Suppressor macrophage (primary cell): Measurements from ENCODE around the gene CLEC5A.
"Not testable (repeated sequence)": the region's sequence is repeated elsewhere in the genome, so short reads cannot be mapped to it uniquely, and the experiment has no call there.

Experiments
- DNase-seq, 4 experiments: peaks; one replicate each; pipeline ENCODE4 v3.0.0-alpha.2; 2020 to 2022
- total RNA-seq, 17 experiments: gene quantifications; one replicate each; lab custom pipeline; 2026; ENCODE audit warnings: mixed read lengths in 6 of 17, inconsistent platforms in 3 of 17; lab: John Stamatoyannopoulos, UW

Gene CLEC5A
- 103 to 249 (median 132) reads per million in 17 experiments for total RNA-seq

DNA sequence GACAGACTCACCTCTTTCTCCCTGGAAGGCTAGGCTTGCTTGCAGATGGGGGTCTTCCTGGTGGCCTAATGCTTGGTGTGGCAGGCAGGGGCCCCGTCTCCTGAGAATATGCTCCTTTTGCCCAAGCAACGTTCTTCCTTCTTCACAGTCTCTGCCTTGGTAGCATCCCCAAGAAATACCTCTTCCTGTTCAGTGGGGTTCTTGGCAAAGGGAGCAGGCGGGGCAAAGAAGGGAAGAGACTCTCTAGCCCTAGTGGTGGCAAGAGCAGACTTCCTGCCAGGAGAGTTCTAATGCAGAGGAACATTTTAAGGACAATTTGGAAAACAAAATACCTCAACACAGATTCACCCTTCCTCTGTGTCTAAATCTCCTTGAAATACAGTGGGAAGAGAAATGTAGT is at the start of gene CLEC5A:
Gene CLEC5A, minus strand, starts transcription at position 179 of the 400 bp plus-strand sequence. CDS start 682 bp downstream, outside the sequence.
- peak in 3 of 4 experiments; percentile 59 to 73 (median 66) for DNase-seq

DNA sequence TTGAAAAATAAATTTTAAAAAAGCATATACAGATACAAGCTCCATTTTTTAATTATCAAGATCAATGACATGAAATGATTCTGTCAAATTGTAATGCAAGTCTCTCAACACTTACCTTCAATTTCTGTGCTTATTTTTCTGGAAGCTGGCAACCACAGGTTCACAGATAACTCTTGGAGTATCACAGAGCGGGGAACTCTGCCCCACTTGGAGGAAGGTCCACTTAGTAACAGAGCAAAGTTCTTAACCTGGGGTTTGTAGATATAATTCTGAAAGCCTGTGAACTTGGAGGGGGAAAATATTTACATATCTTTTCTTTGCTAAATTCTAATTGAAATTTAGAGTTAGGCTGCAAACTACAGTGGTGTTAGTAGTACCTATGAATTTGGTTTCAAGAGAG is 46.6 kb upstream of the CLEC5A start:
- no peak for DNase-seq

DNA sequence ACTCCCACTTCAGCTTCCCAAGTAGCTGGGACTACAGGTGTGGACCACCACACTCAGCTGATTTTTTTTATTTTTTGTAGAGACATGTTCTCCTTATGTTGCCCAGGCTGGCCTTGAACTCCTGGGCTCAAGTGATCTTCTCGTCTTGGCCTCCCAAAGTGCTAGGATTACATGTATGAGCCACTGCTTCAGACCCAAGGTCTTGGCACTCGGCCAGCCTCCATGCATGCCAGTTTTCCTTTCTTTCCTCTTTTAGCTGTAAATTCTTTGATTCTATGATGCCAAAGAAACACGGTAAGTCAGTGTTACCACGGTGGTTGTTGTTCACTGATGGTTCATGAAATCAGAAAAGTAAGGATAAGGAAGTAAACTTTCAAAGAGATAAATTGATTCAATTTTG is 45.9 kb upstream of the CLEC5A start:
- peak in 1 of 4 experiments; percentile 26 for DNase-seq

DNA sequence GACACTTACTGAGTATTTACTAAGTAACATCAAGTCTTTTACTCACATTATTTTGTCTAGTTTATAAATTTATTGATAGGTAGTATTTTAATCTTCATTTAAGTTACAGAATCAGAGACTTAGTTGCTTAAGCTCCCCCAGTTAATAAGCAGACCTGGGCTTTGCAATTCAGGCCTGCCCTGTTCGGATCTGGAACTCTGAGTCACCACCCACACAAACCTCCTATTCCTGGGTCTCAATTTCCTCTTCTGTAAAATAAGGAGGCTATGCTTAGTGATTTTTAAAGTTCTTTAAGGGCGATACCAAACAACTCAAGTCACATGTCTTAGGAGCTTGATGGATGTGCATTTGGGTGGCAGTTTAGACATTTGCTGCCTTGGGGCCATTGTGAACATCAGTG is 45.4 kb upstream of the CLEC5A start:
- peak; percentile 60 to 85 (median 80) for DNase-seq

- DNase-seq, result peak in 3 of 4 experiments; percentile 27 to 41 (median 31)
These were observed 44.4 kb upstream of the CLEC5A start for GRCh38 chr7:141991140-141991539.

DNA sequence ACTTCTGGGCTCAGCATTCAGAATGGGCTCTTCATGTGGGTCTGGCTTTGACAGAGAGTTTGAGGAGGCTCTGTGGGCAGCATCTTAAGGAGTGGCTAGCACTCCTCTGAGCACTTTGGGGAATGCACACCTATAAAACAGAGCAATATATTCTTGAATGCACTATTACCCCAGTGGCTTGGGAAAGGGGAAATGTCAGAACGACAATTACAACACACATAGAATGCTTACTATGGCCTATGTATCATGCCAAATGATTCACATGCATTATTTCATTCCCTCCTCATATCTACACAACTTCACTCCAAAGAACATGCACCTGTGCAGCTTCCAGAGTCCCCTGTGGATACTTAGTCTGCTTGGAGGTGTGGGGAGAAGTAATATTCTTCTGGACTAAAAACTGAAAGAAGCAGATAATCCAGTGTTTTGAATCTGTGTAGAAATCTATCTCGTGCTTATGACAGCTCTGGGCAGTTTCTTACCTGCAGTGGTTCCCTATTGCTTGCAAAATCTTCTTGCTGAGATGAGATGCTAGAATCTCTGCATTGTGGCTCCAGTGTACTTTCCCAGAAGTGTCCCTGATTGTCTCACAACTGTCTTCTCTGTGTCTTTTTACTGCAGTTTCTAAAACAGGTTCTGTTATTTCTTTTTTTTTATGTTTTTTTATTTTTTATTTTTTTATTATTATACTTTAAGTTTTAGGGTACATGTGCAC is 43.4 kb upstream of the CLEC5A start:
- DNase-seq, result peak in 3 of 4 experiments; percentile 10 to 56 (median 55)

DNA sequence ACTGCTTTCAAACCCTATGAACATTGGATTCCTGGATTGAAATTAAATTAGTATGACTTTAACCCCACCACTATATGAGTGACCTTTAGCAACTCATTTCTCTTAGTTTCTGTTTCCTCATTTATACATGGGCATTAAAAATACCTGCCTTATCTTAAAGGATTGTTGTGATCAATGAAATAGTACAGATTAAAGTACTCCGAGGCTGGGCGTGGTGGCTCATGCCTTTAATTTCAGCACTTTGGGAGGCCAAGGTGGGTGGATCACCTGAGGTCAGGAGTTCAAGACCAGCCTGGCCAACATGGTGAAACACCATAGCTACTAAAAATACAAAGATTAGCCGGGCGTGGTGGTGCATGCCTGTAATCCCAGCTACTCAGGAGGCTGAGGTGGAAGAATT is 41.0 kb upstream of the CLEC5A start:
- DNase-seq, result not testable (repeated sequence)

- DNase-seq, result no peak
These were observed 40.1 kb upstream of the CLEC5A start for GRCh38 chr7:141986923-141987322.

DNA sequence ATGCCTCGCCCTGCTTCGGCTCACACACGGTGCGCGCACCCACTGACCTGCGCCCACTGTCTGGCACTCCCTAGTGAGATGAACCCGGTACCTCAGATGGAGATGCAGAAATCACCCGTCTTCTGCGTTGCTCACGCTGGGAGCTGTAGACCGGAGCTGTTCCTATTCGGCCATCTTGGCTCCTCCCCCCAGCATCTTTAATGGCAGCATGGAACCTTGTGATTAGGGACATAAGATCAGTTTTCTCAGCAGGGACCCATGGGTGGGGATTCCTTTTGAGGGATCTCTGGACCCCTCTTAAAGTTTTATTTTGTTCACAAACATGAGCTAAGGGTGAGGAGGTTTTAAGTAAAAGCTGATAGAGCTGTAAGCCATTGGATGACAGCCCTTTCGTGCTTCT is 39.2 kb upstream of the CLEC5A start:
- not testable (repeated sequence) for DNase-seq

DNA sequence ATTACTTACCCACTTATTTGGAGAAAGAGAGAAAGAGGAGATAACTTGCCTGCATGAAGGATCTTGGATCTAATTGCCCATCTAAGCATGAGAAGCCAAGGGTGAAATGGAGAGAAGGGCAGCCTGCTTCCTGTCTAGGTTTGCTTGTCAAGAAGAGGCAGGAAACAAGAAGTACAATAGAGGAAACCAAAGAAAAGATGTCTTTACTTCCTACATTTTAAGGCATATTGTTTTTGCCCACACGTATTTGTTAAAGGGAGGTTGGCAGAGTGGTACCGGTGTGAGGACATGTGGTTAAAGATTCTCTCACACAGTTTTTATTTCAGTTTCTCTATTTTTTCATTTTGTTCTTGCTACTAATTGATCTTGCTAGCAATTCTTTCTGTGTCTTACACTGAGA is 32.8 kb upstream of the CLEC5A start:
- peak in 3 of 4 experiments; percentile 10 to 50 (median 48) for DNase-seq

- DNase-seq, result no peak
These were observed 31.6 kb upstream of the CLEC5A start for GRCh38 chr7:141978351-141978750.

- DNase-seq, result no peak
These were observed 29.9 kb upstream of the CLEC5A start for GRCh38 chr7:141976524-141977245.

DNA sequence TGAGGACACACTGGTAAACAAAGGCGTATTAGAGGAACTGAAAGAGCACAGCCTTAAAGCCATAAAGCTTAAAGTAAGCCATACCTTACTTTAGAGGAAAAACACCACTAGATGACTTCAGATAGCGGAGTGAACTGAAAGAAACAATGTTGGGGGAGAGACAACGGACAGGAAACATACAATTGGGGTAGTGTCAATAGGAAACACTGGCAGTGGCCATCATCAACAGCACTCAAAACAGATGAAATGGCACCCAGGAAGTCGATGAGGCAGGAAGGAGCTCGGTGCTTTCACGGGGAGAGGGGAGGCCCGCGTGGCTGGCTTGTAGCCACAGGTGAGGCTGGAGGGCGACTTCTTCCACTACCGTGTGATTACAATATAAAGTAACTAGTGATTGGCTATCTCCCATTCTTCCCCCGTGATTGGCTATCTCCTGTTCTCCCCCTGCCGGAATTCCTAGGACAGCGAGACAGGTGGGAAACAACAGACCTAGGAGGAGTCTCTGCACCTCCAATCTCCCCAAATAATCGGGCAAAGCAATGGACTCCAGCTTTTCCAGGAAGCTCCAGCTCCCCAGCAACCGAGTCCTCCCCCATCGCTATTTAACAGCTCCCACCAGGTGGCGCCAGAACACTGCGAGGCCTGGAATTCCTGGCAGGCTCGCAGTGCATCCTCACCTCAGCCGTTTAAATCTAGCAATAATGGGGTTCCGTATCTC is 29.2 kb upstream of the CLEC5A start:
- DNase-seq, result peak; percentile 84 to 93 (median 92)

GRCh38 chr7:141974831-141975230 is 28.1 kb upstream of the CLEC5A start:
- no peak for DNase-seq

DNA sequence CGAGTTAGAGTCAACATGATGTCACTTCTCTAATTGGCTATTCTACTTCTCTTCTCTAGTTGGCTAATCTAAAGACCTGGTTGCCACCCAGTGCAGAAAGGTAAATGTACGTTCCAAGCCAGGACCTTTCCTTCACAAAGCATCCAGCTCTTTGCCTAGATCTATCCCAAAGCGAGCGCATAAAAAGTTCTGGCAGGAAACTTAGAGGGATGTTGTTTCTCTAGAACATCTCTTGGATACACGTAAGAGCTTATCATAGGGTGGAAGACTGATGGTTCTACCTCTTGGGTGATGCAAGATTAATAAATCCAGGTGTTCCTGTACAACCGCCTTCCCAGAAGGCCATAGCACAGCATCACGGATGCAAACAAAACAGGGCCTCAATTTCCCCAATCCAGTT is 26.9 kb upstream of the CLEC5A start, which contains the start of gene TAS2R38:
Gene TAS2R38, minus strand, starts transcription at position 101 of the 400 bp plus-strand sequence. Its CDS starts 84 bp downstream, at position 17.
- DNase-seq, result no peak

- DNase-seq, result peak; percentile 40 to 94 (median 67)
These were observed 14.1 kb upstream of the CLEC5A start for GRCh38 chr7:141960687-141961422.

GRCh38 chr7:141956084-141956483 is 9.3 kb upstream of the CLEC5A start:
- peak; percentile 25 to 92 (median 77) for DNase-seq

DNA sequence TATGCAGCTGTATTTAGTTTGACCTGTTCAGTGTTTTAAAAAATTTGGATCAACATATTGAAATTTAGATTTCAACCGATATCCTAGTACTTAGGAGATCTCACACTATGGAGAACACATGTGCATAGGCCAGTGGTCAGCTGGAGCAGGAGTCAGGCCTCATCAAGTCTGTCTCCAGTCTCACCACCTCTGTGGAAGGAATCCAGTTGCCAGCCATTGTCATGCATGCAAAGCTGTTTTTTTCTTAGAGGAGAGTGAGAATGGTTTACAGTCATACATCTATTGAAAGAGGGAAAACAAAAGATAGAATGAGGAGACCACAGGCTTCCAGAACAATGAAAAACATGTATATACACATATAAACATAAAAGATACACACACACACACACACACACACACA is 7.6 kb upstream of the CLEC5A start:
- DNase-seq, result no peak

GRCh38 chr7:141952461-141952860 is 5.7 kb upstream of the CLEC5A start:
- peak in 2 of 4 experiments; percentile 34 to 43 for DNase-seq

- DNase-seq, result peak; percentile 49 to 73 (median 70)
These were observed 4.0 kb upstream of the CLEC5A start for GRCh38 chr7:141950806-141951205.

GRCh38 chr7:141949911-141950310 is 3.1 kb upstream of the CLEC5A start:
- peak in 1 of 4 experiments; percentile 33 for DNase-seq

- DNase-seq, result peak in 3 of 4 experiments; percentile 31 to 40 (median 38)
These were observed 2.7 kb upstream of the CLEC5A start for GRCh38 chr7:141949451-141949850.
